HUES6 (cell line): Measurements from ENCODE around the gene CHST1.
A peak's percentile ranks its signal among the peaks of the same experiment; 100 is the strongest.

Experiments used
- H3K27ac ChIP-seq: 2 replicates; pipeline ENCODE4 v1.7.0; 2013; ENCODE audit warnings: low read depth, mild to moderate bottlenecking, low read length, inconsistent platforms
- H3K27me3 ChIP-seq: 2 replicates; pipeline ENCODE4 v1.6.1; 2013; ENCODE audit warnings: low read length; ENCODE audit not compliant: control insufficient read depth, insufficient read depth
- H3K36me3 ChIP-seq: 2 replicates; pipeline ENCODE4 v1.6.1; 2013; ENCODE audit warnings: low read length; ENCODE audit not compliant: control insufficient read depth, insufficient read depth
- H3K4me1 ChIP-seq: 2 replicates; pipeline ENCODE4 v1.6.1; 2013; ENCODE audit warnings: low read length; ENCODE audit not compliant: control insufficient read depth, insufficient read depth
- H3K4me3 ChIP-seq: 2 replicates; pipeline ENCODE4 v1.5.1; 2013; ENCODE audit warnings: low read depth, low read length
- H3K9ac ChIP-seq: one replicate; pipeline ENCODE4 v1.6.1; 2013; ENCODE audit warnings: mild to moderate bottlenecking, low read length
- H3K9me3 ChIP-seq: 2 replicates; pipeline ENCODE4 v1.6.1; 2013; ENCODE audit warnings: low read depth, low read length; ENCODE audit not compliant: control insufficient read depth, insufficient read depth

Gene CHST1

GRCh38 chr11:45665206-45665932 lies at the start of gene CHST1:
CHST1 (minus strand) TSS chr11:45665622; CDS start chr11:45650923, 14,699 bp downstream.
- Histone ChIP-seq H3K9me3 (no peaks in the 10 kb centered on the region), H3K27me3 (peaks cover 86% of the 10 kb centered on the region), H3K4me1 (peaks cover 40% of the 10 kb centered on the region), H3K4me3 (peak within 1 kb of the TSS; percentile 73), H3K27ac (no peak within 1 kb of the TSS), H3K36me3 (no peaks in the 10 kb centered on the region), H3K9ac (no peak within 1 kb of the TSS)

GRCh38 chr11:45713573-45713972 lies 48.2 kb upstream of the CHST1 start:
- no peak overlapping the region for H3K27ac ChIP-seq
- no peak overlapping the region for H3K9ac ChIP-seq
- H3K4me3 ChIP-seq: no peak overlapping the region
- no peaks in the 10 kb centered on the region for H3K36me3 ChIP-seq
- no peaks in the 10 kb centered on the region for H3K9me3 ChIP-seq
- peaks cover 39% of the 10 kb centered on the region for H3K27me3 ChIP-seq
- H3K4me1 ChIP-seq: no peaks in the 10 kb centered on the region

- H3K27ac ChIP-seq: no peak overlapping the region
- H3K9me3 ChIP-seq: no peaks in the 10 kb centered on the region
- no peaks in the 10 kb centered on the region for H3K36me3 ChIP-seq
- H3K27me3 ChIP-seq: peaks cover 36% of the 10 kb centered on the region
- H3K4me1 ChIP-seq: peaks cover 10% of the 10 kb centered on the region; the same call in 1 of the 2 replicates
- no peak overlapping the region for H3K4me3 ChIP-seq
- no peak overlapping the region for H3K9ac ChIP-seq
Observed at GRCh38 chr11:45710561-45710960, 45.1 kb upstream of the CHST1 start.

- Histone ChIP-seq H3K27ac (no peak overlapping the region), H3K36me3 (no peaks in the 10 kb centered on the region), H3K9me3 (no peaks in the 10 kb centered on the region), H3K4me1 (peaks cover 10% of the 10 kb centered on the region; the same call in 1 of the 2 replicates), H3K9ac (no peak overlapping the region), H3K27me3 (peaks cover 32% of the 10 kb centered on the region), H3K4me3 (no peak overlapping the region)
Observed at GRCh38 chr11:45708887-45709663, 43.7 kb upstream of the CHST1 start.

GRCh38 chr11:45704635-45705034 lies 39.2 kb upstream of the CHST1 start:
- Histone ChIP-seq H3K9me3 (no peaks in the 10 kb centered on the region), H3K4me3 (no peak overlapping the region), H3K27me3 (peaks cover 9% of the 10 kb centered on the region; the same call in 1 of the 2 replicates), H3K4me1 (peaks cover 10% of the 10 kb centered on the region; the same call in 1 of the 2 replicates), H3K9ac (no peak overlapping the region), H3K36me3 (no peaks in the 10 kb centered on the region), H3K27ac (no peak overlapping the region)

GRCh38 chr11:45704133-45704532 lies 38.7 kb upstream of the CHST1 start:
- no peak overlapping the region for H3K27ac ChIP-seq
- H3K9ac ChIP-seq: no peak overlapping the region
- H3K4me3 ChIP-seq: no peak overlapping the region
- H3K4me1 ChIP-seq: peaks cover 10% of the 10 kb centered on the region; the same call in 1 of the 2 replicates
- no peaks in the 10 kb centered on the region for H3K36me3 ChIP-seq
- H3K9me3 ChIP-seq: no peaks in the 10 kb centered on the region
- peaks cover 6% of the 10 kb centered on the region; the same call in 1 of the 2 replicates for H3K27me3 ChIP-seq

GRCh38 chr11:45702511-45702910 lies 37.1 kb upstream of the CHST1 start:
- peaks cover 10% of the 10 kb centered on the region; the same call in 1 of the 2 replicates for H3K4me1 ChIP-seq
- no peak overlapping the region for H3K4me3 ChIP-seq
- peaks cover under 1% of the 10 kb centered on the region; the same call in 1 of the 2 replicates for H3K27me3 ChIP-seq
- no peak overlapping the region for H3K9ac ChIP-seq
- H3K27ac ChIP-seq: no peak overlapping the region
- no peaks in the 10 kb centered on the region for H3K9me3 ChIP-seq
- no peaks in the 10 kb centered on the region for H3K36me3 ChIP-seq

GRCh38 chr11:45698777-45699497 lies 33.5 kb upstream of the CHST1 start:
- H3K9me3 ChIP-seq: no peaks in the 10 kb centered on the region
- no peak overlapping the region for H3K27ac ChIP-seq
- H3K27me3 ChIP-seq: peaks cover 7% of the 10 kb centered on the region; the same call in 1 of the 2 replicates
- peaks cover 3% of the 10 kb centered on the region for H3K4me1 ChIP-seq
- no peak overlapping the region for H3K9ac ChIP-seq
- H3K36me3 ChIP-seq: no peaks in the 10 kb centered on the region
- H3K4me3 ChIP-seq: no peak overlapping the region

GRCh38 chr11:45692808-45693453 lies 27.5 kb upstream of the CHST1 start:
- H3K27ac ChIP-seq: no peak overlapping the region
- H3K27me3 ChIP-seq: peaks cover 7% of the 10 kb centered on the region; the same call in 1 of the 2 replicates
- no peak overlapping the region for H3K4me3 ChIP-seq
- H3K4me1 ChIP-seq: peaks cover 3% of the 10 kb centered on the region
- no peaks in the 10 kb centered on the region for H3K9me3 ChIP-seq
- no peak overlapping the region for H3K9ac ChIP-seq
- H3K36me3 ChIP-seq: no peaks in the 10 kb centered on the region

GRCh38 chr11:45688472-45689033 lies 23.1 kb upstream of the CHST1 start:
- H3K36me3 ChIP-seq: no peaks in the 10 kb centered on the region
- H3K9ac ChIP-seq: no peak overlapping the region
- no peaks in the 10 kb centered on the region for H3K9me3 ChIP-seq
- H3K4me1 ChIP-seq: peaks cover 3% of the 10 kb centered on the region; the same call in 1 of the 2 replicates
- H3K4me3 ChIP-seq: no peak overlapping the region
- no peak overlapping the region for H3K27ac ChIP-seq
- no peaks in the 10 kb centered on the region for H3K27me3 ChIP-seq
